Measurements from ENCODE around the gene LRFN5.

LRFN5 gene

GRCh38 chr14:41915732-41916131 lies 309.1 kb downstream of the LRFN5 start:
- H3K9me3 ChIP-seq (replicated peaks; ENCODE audit: insufficient read depth, low read length) = no peaks in the 10 kb centered on the region
- TF ChIP-seq EZH2 (optimal IDR thresholded peaks at IDR 0.05; ENCODE audit: low read depth, low read length) (no peak), EZH2phosphoT487 (IDR thresholded peaks at IDR 0.05; ENCODE audit: low read length) (no peak), CTCF (IDR thresholded peaks at IDR 0.05; ENCODE audit: low read length) (no peak)
- H4K20me1 ChIP-seq (ENCODE audit: insufficient read depth, low read length) = no peaks in the 10 kb centered on the region
- H3K9ac ChIP-seq (ENCODE audit: low read length) = no peak overlapping the region
- no peak for DNase-seq
- no peaks in the 10 kb centered on the region for H3K9me2 ChIP-seq (replicated peaks; ENCODE audit: insufficient read depth, low read length)
- no peaks in the 10 kb centered on the region for H3K79me2 ChIP-seq (ENCODE audit: low read length)
- no peak overlapping the region for H3K27ac ChIP-seq (ENCODE audit: low read length)
- no peaks in the 10 kb centered on the region for H3F3A ChIP-seq (ENCODE audit: insufficient read depth, low read length)
- H3K4me3 ChIP-seq (ENCODE audit: low read length) = no peak overlapping the region
- H3K27me3 ChIP-seq (replicated peaks; ENCODE audit: insufficient read depth, low read length) = no peaks in the 10 kb centered on the region
- no peak overlapping the region for H2AFZ ChIP-seq (ENCODE audit: low read length)
- no peaks in the 10 kb centered on the region for H3K36me3 ChIP-seq (replicated peaks; ENCODE audit: insufficient read depth, low read length)
- no peaks in the 10 kb centered on the region for H3K4me1 ChIP-seq (ENCODE audit: low read length)
- no peak overlapping the region for H3K4me2 ChIP-seq (ENCODE audit: low read depth, low read length)

GRCh38 chr14:41916313-41916712 lies 309.6 kb downstream of the LRFN5 start:
- Histone ChIP-seq H2AFZ (ENCODE audit: low read length) (no peak overlapping the region), H4K20me1 (ENCODE audit: insufficient read depth, low read length) (no peaks in the 10 kb centered on the region), H3F3A (ENCODE audit: insufficient read depth, low read length) (no peaks in the 10 kb centered on the region), H3K79me2 (ENCODE audit: low read length) (no peaks in the 10 kb centered on the region), H3K4me1 (ENCODE audit: low read length) (no peaks in the 10 kb centered on the region), H3K4me2 (ENCODE audit: low read depth, low read length) (no peak overlapping the region), H3K9me2 (replicated peaks; ENCODE audit: insufficient read depth, low read length) (no peaks in the 10 kb centered on the region), H3K9me3 (replicated peaks; ENCODE audit: insufficient read depth, low read length) (no peaks in the 10 kb centered on the region), H3K36me3 (replicated peaks; ENCODE audit: insufficient read depth, low read length) (no peaks in the 10 kb centered on the region), H3K9ac (ENCODE audit: low read length) (no peak overlapping the region), H3K27me3 (replicated peaks; ENCODE audit: insufficient read depth, low read length) (no peaks in the 10 kb centered on the region), H3K4me3 (ENCODE audit: low read length) (no peak overlapping the region), H3K27ac (ENCODE audit: low read length) (no peak overlapping the region)
- DNase-seq = no peak
- TF ChIP-seq EZH2phosphoT487 (IDR thresholded peaks at IDR 0.05; ENCODE audit: low read length) (no peak), CTCF (IDR thresholded peaks at IDR 0.05; ENCODE audit: low read length) (no peak), EZH2 (optimal IDR thresholded peaks at IDR 0.05; ENCODE audit: low read depth, low read length) (no peak)

- H2AFZ ChIP-seq (ENCODE audit: low read length) = no peak overlapping the region
- no peak overlapping the region for H3K4me2 ChIP-seq (ENCODE audit: low read depth, low read length)
- no peaks in the 10 kb centered on the region for H3K9me2 ChIP-seq (replicated peaks; ENCODE audit: insufficient read depth, low read length)
- H3K27ac ChIP-seq (ENCODE audit: low read length) = no peak overlapping the region
- no peak overlapping the region for H3K4me3 ChIP-seq (ENCODE audit: low read length)
- H3K9ac ChIP-seq (ENCODE audit: low read length) = no peak overlapping the region
- H4K20me1 ChIP-seq (ENCODE audit: insufficient read depth, low read length) = no peaks in the 10 kb centered on the region
- TF ChIP-seq CTCF (IDR thresholded peaks at IDR 0.05; ENCODE audit: low read length) = peak; percentile 7; the same call in 1 of the 2 replicates
- no peak for TF ChIP-seq EZH2 (optimal IDR thresholded peaks at IDR 0.05; ENCODE audit: low read depth, low read length)
- no peaks in the 10 kb centered on the region for H3K27me3 ChIP-seq (replicated peaks; ENCODE audit: insufficient read depth, low read length)
- H3K4me1 ChIP-seq (ENCODE audit: low read length) = no peaks in the 10 kb centered on the region
- DNase-seq = no peak
- H3K36me3 ChIP-seq (replicated peaks; ENCODE audit: insufficient read depth, low read length) = no peaks in the 10 kb centered on the region
- no peaks in the 10 kb centered on the region for H3K9me3 ChIP-seq (replicated peaks; ENCODE audit: insufficient read depth, low read length)
- H3F3A ChIP-seq (ENCODE audit: insufficient read depth, low read length) = no peaks in the 10 kb centered on the region
- H3K79me2 ChIP-seq (ENCODE audit: low read length) = no peaks in the 10 kb centered on the region
Observed at GRCh38 chr14:41925409-41925808, 318.7 kb downstream of the LRFN5 start.

Data from MM.1S (cell line).